Smooth muscle cell (in vitro differentiated cells): Measurements from ENCODE around the gene ZNF76. TPM values are rescaled to one million over a fixed set of nuclear protein-coding genes. Genes with fewer than 3 reads are reported as not detected.

Experiments used
- DNase-seq: peaks from one replicate; lab custom pipeline; 2025; ENCODE audit not compliant: unreplicated experiment; lab: John Stamatoyannopoulos, UW
- H2AFZ ChIP-seq: fragments of 200-600 bp; sonication (generic); 2 replicates; pipeline ENCODE4 v1.6.0; 2016; ENCODE audit warnings: antibody characterized with exemption, low read depth, mild to moderate bottlenecking
- H3F3A ChIP-seq: fragments of 200-600 bp; sonication (generic); 2 replicates; pipeline ENCODE4 v1.6.0; 2017; ENCODE audit warnings: antibody characterized with exemption, low read depth
- H3K27ac ChIP-seq: fragments of 200-600 bp; sonication (generic); 2 replicates; pipeline ENCODE4 v1.5.1; 2016; ENCODE audit warnings: low read depth, mild to moderate bottlenecking
- H3K27me3 ChIP-seq: fragments of 200-600 bp; sonication (generic); 2 replicates; pipeline ENCODE4 v1.6.1; 2016; ENCODE audit warnings: low read depth, mild to moderate bottlenecking
- H3K36me3 ChIP-seq: fragments of 200-600 bp; sonication (generic); 2 replicates; pipeline ENCODE4 v1.5.1; 2016; ENCODE audit warnings: low read depth
- H3K4me1 ChIP-seq: fragments of 200-600 bp; sonication (generic); 2 replicates; pipeline ENCODE4 v1.5.1; 2016; ENCODE audit warnings: low read depth
- H3K4me2 ChIP-seq: fragments of 200-600 bp; sonication (generic); 2 replicates; pipeline ENCODE4 v1.6.0; 2016; ENCODE audit warnings: mild to moderate bottlenecking
- H3K4me3 ChIP-seq: fragments of 200-600 bp; sonication (generic); 2 replicates; pipeline ENCODE4 v1.5.1; 2016; ENCODE audit warnings: mild to moderate bottlenecking
- H3K79me2 ChIP-seq: fragments of 200-600 bp; sonication (generic); 2 replicates; pipeline ENCODE4 v1.6.0; 2016; ENCODE audit warnings: low read depth, mild to moderate bottlenecking
- H3K9ac ChIP-seq: fragments of 200-600 bp; sonication (generic); 2 replicates; pipeline ENCODE4 v1.6.0; 2016; ENCODE audit warnings: low read depth
- H3K9me3 ChIP-seq: fragments of 200-600 bp; sonication (generic); replicated peaks from 2 replicates; pipeline ENCODE4 v1.5.1; 2016; ENCODE audit warnings: low read depth
- H4K20me1 ChIP-seq: fragments of 200-600 bp; sonication (generic); 2 replicates; pipeline ENCODE4 v1.6.0; 2016; ENCODE audit warnings: low read depth
- WGBS: methylation state at CpG from one replicate; pipeline ENCODE4 v1.1.7; 2016; ENCODE audit warnings: low lambda C conversion rate; 5-methylcytosine and 5-hydroxymethylcytosine counted together
- polyA plus RNA-seq: library from polyadenylated mRNA; unstranded; fragments of >200 nt; fragmentation: Nextera tagmentation; extraction: Ambion mirVana; gene quantifications from 2 replicates; pipeline ENCODE4 v1.2.1, GENCODE V29; 2016
- total RNA-seq: library from RNA; depleted of rRNA; stranded (reverse); fragments of >200 nt; gene quantifications from 2 replicates; pipeline ENCODE4 v1.2.3, GENCODE V29; 2014
- TF ChIP-seq, protein P1 (sequence below): fragments of 200-600 bp; sonication (generic); IDR thresholded peaks from 2 replicates; pipeline ENCODE4 v1.5.1; 2017; ENCODE audit warnings: borderline replicate concordance, mild to moderate bottlenecking, antibody characterized with exemption; ENCODE audit not compliant: insufficient read depth, poor library complexity, severe bottlenecking

Gene ZNF76
- total and polyA plus RNA-seq, 2 experiments from 2014 or later, result 7.7 to 14.2 TPM

DNA sequence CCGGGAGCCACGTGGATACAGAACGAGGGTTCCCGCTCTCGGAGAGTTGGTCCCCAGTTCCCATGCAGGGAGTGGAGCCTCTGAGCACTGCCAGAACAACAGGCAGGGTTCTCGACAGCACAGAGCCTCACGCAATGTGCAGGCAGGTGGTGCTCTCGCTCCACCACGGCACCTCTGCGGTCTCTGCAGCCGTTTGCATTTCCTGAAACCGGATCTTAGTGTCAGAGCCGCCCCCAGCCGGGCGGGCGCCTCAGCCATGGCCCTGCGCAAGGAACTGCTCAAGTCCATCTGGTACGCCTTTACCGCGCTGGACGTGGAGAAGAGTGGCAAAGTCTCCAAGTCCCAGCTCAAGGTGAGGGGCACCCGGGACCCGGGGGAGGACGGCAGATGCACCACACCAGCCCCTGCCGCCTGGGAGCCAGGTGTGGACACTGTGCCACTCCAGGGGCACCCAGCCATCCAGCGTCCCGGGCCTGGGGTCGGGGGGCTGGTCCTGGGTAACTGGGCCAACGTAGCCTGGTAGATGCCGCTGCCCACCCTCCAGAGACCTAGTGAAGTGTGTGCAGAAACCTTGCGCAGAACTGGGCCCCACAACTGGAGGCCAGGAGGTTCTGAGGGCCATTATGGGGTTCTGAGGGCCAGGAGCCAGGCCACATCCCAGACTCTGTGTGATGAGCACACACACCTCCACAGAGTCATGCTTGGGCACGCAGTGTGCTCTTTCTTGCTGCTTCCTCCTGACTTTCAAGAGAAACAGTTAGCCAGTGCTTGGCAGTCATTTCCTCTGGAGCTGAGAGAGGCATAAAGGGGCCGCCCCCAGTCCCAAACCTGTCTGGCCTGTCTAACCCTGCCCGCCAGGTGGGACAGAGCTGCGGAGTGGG is 38.3 kb downstream of the ZNF76 start, which contains the start of gene DEF6:
DEF6 (plus strand) TSS at position 218 of the 881 bp plus-strand sequence; CDS start at position 257, 39 bp downstream.
- peak within 1 kb of the TSS; percentile 81 for H3K4me2 ChIP-seq
- H3K4me1 ChIP-seq, result peaks cover 6% of the 10 kb centered on the region
- peak within 1 kb of the TSS; percentile 39 for H3K4me3 ChIP-seq
- H3K36me3 ChIP-seq, result no peaks in the 10 kb centered on the region
- no peaks in the 10 kb centered on the region for H3K27me3 ChIP-seq
- H2AFZ ChIP-seq, result peak within 1 kb of the TSS; percentile 65
- TF ChIP-seq, protein P1, sequence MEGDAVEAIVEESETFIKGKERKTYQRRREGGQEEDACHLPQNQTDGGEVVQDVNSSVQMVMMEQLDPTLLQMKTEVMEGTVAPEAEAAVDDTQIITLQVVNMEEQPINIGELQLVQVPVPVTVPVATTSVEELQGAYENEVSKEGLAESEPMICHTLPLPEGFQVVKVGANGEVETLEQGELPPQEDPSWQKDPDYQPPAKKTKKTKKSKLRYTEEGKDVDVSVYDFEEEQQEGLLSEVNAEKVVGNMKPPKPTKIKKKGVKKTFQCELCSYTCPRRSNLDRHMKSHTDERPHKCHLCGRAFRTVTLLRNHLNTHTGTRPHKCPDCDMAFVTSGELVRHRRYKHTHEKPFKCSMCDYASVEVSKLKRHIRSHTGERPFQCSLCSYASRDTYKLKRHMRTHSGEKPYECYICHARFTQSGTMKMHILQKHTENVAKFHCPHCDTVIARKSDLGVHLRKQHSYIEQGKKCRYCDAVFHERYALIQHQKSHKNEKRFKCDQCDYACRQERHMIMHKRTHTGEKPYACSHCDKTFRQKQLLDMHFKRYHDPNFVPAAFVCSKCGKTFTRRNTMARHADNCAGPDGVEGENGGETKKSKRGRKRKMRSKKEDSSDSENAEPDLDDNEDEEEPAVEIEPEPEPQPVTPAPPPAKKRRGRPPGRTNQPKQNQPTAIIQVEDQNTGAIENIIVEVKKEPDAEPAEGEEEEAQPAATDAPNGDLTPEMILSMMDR, result peak; percentile 63
- peak; percentile 22 for DNase-seq
- no peaks in the 10 kb centered on the region for H4K20me1 ChIP-seq
- no peak within 1 kb of the TSS for H3K9ac ChIP-seq
- H3K27ac ChIP-seq, result no peak within 1 kb of the TSS
- H3F3A ChIP-seq, result no peaks in the 10 kb centered on the region
- 25% methylated on average over 33 of the region's 35 CpGs for WGBS
- H3K9me3 ChIP-seq, result no peaks in the 10 kb centered on the region
- H3K79me2 ChIP-seq, result no peaks in the 10 kb centered on the region

DNA sequence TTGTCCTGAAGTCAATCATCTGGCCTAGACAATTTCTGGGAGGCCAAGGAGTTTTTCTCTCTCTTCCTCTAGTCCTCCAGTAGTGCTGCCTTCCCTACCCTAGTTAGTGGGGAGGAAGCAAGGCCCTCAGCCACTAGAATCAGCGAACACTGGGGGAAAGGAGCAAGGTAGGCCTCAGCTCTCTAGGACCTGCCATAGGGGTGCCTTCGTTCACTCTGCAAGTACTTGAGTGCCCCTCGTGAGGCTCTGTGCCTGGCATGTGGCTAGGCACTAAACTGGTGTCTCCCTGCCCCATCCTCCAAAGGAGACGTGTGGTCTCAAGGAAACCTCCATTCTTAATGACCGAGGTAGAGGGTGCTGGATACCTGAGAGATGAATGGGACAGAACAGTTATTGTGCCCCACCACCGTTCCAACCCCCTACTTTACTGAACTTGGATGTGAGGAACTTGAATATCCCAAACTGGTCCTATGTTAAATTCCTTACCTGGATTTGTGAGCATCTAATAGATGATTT is 39.1 kb downstream of the ZNF76 start:
- no peaks in the 10 kb centered on the region for H3K9me3 ChIP-seq
- H3K27me3 ChIP-seq, result no peaks in the 10 kb centered on the region
- H3K9ac ChIP-seq, result no peak overlapping the region
- no peak for DNase-seq
- H3K36me3 ChIP-seq, result no peaks in the 10 kb centered on the region
- no peaks in the 10 kb centered on the region for H4K20me1 ChIP-seq
- H3K4me2 ChIP-seq, result no peak overlapping the region
- H3K79me2 ChIP-seq, result no peaks in the 10 kb centered on the region
- TF ChIP-seq, protein P1, result no peak
- H3K4me3 ChIP-seq, result no peak overlapping the region
- H3F3A ChIP-seq, result no peaks in the 10 kb centered on the region
- WGBS, result 94% methylated on average over 6 of the region's 6 CpGs
- peaks cover 6% of the 10 kb centered on the region for H3K4me1 ChIP-seq
- H2AFZ ChIP-seq, result no peak overlapping the region
- no peak overlapping the region for H3K27ac ChIP-seq

DNA sequence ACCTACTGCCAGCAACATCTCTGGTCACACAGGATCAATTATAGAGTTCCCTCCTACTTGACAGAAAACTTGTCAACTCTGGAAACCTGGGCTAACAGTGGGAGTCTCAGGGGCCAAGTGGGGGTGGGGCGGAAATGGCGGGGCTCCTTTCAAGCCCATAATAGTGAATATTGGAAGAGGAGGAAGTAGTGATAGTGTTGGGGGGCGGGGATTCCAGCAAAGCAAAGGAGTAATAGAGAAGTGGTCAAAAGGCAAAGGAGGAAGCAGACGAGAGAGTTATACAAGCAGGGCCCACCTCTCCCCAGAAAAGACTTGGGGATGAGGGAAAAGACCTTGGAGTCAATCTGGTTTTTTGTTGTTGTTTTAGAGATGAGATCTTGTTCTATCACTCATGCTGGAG is 40.1 kb downstream of the ZNF76 start:
- Histone ChIP-seq H2AFZ (no peak overlapping the region), H3K27ac (no peak overlapping the region), H3K79me2 (no peaks in the 10 kb centered on the region), H3K27me3 (no peaks in the 10 kb centered on the region), H3K36me3 (no peaks in the 10 kb centered on the region), H3K4me3 (no peak overlapping the region), H3K4me1 (peaks cover 6% of the 10 kb centered on the region), H3K4me2 (no peak overlapping the region), H3K9me3 (no peaks in the 10 kb centered on the region), H4K20me1 (no peaks in the 10 kb centered on the region), H3K9ac (no peak overlapping the region), H3F3A (no peaks in the 10 kb centered on the region)
- TF ChIP-seq, protein P1, result no peak
- no peak for DNase-seq
- 93% methylated on average over 4 of the region's 4 CpGs for whole genome bisulfite sequencing
